C4-2B (cell line): Measurements from ENCODE around the gene KCNK4.

Experiments used
- ZFX ChIP-seq: fragments of 450-650 bp; IDR thresholded peaks from 2 replicates; pipeline ENCODE4 v1.6.1; 2017
- TF ChIP-seq, protein P1 (sequence below): fragments of 450-650 bp; conservative IDR thresholded peaks from 2 replicates; pipeline ENCODE4 v1.5.1; 2017; ENCODE audit warnings: mild to moderate bottlenecking

DNA sequence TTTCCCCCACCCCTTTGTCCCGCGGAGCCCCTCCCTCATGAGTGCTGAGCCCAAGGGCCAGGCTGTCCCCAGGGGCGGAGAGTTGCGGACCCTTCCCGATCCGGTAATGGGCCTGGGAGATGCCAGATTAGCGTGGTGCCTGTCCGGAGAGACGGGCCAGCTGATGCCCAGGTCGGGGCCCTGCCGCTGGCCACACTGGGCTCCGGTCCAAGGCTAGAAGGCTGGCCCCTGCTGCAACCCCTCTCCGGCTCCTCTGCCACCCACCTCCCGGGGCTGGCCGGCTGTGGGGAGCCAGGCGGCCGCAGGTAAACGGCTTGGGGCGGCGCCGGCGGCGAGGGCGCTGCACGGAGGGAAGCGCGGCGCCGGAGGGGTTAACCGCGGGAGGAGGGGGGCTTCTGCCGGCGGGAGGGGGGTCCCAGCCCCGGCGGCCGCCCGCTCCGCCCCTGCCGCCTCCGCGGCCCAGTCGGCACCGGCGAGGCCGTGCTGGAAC is at the start of gene KCNK4:
- TF ChIP-seq, protein P1, sequence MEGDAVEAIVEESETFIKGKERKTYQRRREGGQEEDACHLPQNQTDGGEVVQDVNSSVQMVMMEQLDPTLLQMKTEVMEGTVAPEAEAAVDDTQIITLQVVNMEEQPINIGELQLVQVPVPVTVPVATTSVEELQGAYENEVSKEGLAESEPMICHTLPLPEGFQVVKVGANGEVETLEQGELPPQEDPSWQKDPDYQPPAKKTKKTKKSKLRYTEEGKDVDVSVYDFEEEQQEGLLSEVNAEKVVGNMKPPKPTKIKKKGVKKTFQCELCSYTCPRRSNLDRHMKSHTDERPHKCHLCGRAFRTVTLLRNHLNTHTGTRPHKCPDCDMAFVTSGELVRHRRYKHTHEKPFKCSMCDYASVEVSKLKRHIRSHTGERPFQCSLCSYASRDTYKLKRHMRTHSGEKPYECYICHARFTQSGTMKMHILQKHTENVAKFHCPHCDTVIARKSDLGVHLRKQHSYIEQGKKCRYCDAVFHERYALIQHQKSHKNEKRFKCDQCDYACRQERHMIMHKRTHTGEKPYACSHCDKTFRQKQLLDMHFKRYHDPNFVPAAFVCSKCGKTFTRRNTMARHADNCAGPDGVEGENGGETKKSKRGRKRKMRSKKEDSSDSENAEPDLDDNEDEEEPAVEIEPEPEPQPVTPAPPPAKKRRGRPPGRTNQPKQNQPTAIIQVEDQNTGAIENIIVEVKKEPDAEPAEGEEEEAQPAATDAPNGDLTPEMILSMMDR: no peak
- no peak for TF ChIP-seq ZFX
